Esophagus (tissue), 2 donors: ENCODE results near the gene GRXCR2. TPM values are rescaled to one million over a fixed set of nuclear protein-coding genes. Genes with fewer than 3 reads are reported as not detected.

Experiments
- polyA plus RNA-seq, 2 donors: library from polyadenylated mRNA; stranded (reverse); fragments of 200-250 nt; gene quantifications; one replicate each; pipeline ENCODE4 v1.2.3, GENCODE V29; 2013
- donor health status: healthy with polysubstance abuse.
- donor health status: Bipolar disorder and iron deficiency.

GRXCR2 gene
- polyA plus RNA-seq, 2 donors = 0.02 to 0.04 TPM

Other genes with a start within 250 kb of the GRXCR2 start
- gene PRELID2, start 37.7 kb downstream of the GRXCR2 start, polyA plus RNA-seq = 1 to 10 TPM; 1.1 to 1.5 TPM
- gene SH3RF2, start 63.6 kb upstream of the GRXCR2 start, polyA plus RNA-seq = 10 to 100 TPM; 24.9 to 43.2 TPM
- under 1 TPM in 1 of 2 donors, not detected in 1; 0.22 TPM for gene PLAC8L1, start 232.6 kb upstream of the GRXCR2 start, polyA plus RNA-seq